Muscle layer of colon (tissue), 2 donors: ENCODE measurements around the gene SLC22A5.
A peak's percentile ranks its signal among the peaks of the same experiment; 100 is the strongest.

Experiments
- H3K27ac ChIP-seq: one replicate; pipeline ENCODE4 v1.7.0; 2013; ENCODE audit warnings: low read depth, mild to moderate bottlenecking, low read length, moderate library complexity
- H3K27me3 ChIP-seq, 2 donors: one replicate each; pipeline ENCODE4 v1.7.0; 2013; ENCODE audit warnings: low read length in 2 of 2, mild to moderate bottlenecking in 2 of 2; ENCODE audit not compliant: insufficient read depth in 2 of 2, control insufficient read depth in 1 of 2
- H3K36me3 ChIP-seq: one replicate; pipeline ENCODE4 v1.7.0; 2013; ENCODE audit warnings: mild to moderate bottlenecking, low read length; ENCODE audit not compliant: insufficient read depth
- H3K4me1 ChIP-seq: one replicate; pipeline ENCODE4 v1.7.0; 2013; ENCODE audit warnings: mild to moderate bottlenecking, low read length; ENCODE audit not compliant: insufficient read depth
- H3K4me3 ChIP-seq, 2 donors: one replicate each; pipeline ENCODE4 v1.7.0; 2013; ENCODE audit warnings: low read length in 2 of 2, low read depth in 1 of 2, mild to moderate bottlenecking in 1 of 2, moderate library complexity in 1 of 2
- H3K9ac ChIP-seq: one replicate; pipeline ENCODE4 v1.7.0; 2013; ENCODE audit warnings: low read length
- H3K9me3 ChIP-seq: one replicate; pipeline ENCODE4 v1.7.0; 2013; ENCODE audit warnings: mild to moderate bottlenecking, low read length
- donor health status: abdominal sarcoma.
- donor health status: Adenocarcinoma of cecum.

The SLC22A5 gene

DNA sequence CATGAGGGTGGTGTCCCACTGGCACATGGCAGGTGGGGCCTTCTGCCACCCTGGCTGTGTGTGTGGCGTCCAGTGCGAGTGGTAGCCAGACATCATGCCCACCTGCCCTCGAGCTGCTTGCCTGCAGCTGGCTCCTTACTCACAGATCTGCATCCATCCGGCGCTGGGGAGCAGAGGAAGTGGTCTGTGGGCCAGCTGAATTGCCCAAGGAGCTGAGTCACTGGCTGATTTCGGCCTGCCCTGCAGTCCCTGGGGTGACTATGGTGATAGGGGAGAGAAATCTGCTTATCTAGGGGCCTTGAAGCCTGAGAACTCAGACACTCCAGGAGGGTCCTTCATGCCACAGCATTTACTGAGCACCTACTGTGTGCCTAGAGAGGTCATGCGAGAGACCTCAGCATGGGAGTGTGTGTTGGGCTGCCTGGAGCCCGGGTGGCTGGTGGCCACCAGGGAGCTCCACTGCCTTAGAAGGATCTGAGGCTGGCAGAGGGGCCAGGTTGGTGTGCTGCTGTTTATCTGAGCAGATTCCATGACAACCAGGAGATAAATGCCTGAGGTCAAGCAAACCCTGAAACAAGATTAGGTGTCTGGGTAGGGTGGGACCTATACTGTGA is 57.1 kb downstream of the SLC22A5 start:
- H3K36me3 ChIP-seq: peaks cover 5% of the 10 kb centered on the region
- H3K9ac ChIP-seq: peak overlapping the region; percentile 17
- peak overlapping the region; percentile 79 for H3K27ac ChIP-seq
- H3K27me3 ChIP-seq: no peaks in the 10 kb centered on the region
- H3K4me3 ChIP-seq: peak overlapping the region in 1 of 2 donors; percentile 14
- peaks cover 90% of the 10 kb centered on the region for H3K4me1 ChIP-seq
- no peaks in the 10 kb centered on the region for H3K9me3 ChIP-seq

- Histone ChIP-seq H3K4me1 (peaks cover 93% of the 10 kb centered on the region), H3K9ac (peak overlapping the region; percentile 17), H3K36me3 (peaks cover 5% of the 10 kb centered on the region), H3K9me3 (no peaks in the 10 kb centered on the region), H3K4me3 (peak overlapping the region in 1 of 2 donors; percentile 14), H3K27me3 (no peaks in the 10 kb centered on the region), H3K27ac (peak overlapping the region; percentile 79)
Measured at GRCh38 chr5:132427281-132428146, 58.0 kb downstream of the SLC22A5 start.

- Histone ChIP-seq H3K4me3 (no peak overlapping the region), H3K27ac (peak overlapping the region; percentile 79), H3K9me3 (no peaks in the 10 kb centered on the region), H3K36me3 (peaks cover 2% of the 10 kb centered on the region), H3K4me1 (peaks cover 93% of the 10 kb centered on the region), H3K27me3 (no peaks in the 10 kb centered on the region), H3K9ac (peak overlapping the region; percentile 5)
Measured at GRCh38 chr5:132428147-132428482, 58.6 kb downstream of the SLC22A5 start.

DNA sequence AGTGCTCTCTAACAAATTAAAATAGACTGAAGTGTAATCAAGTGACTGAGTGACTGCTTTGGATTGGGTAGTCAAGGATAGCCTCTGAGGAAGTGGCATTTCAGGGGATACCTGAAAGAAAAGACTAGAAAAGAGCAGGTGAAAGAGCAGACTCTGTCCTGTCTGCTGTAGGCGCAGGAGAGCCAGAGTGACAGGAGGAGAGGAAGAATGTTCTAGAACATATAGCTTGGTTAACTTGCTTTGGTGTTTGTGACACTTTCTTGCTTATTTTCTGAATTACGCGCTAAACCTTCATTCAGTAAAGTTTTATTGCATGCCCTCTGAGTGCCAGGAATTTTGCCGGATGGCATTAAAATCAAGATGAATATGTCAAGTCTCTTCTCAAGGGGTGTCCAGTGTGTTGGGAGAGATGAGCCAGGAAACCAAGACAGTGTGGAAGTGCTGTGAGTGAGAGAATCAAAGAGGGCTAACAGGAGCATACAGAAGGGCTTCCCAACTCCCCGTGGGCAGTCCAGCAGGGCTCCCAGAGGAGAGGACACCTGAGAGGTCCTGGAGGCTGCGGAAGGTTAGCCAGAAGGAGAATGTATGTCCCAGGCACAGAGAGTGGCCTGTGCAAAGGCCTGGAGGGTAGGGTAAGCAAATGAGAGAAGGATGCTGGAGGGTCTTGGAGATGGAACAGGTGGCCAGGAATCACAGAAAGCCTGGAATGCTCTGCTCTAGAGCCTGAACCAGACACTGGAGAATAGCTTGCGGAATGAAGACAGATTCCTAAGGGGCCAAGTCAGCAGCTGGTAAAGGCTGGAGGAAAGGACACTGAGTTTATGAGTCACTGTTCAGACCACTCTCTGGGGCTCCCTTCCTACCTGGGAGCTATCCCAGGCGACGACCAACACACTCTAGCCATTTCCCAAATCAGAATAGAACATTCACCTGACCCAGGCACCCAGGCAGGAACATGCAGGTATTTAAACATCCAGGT is 59.3 kb downstream of the SLC22A5 start:
- peak overlapping the region; percentile 79 for H3K27ac ChIP-seq
- H3K9me3 ChIP-seq: no peaks in the 10 kb centered on the region
- no peaks in the 10 kb centered on the region for H3K36me3 ChIP-seq
- peak overlapping the region; percentile 5 for H3K9ac ChIP-seq
- no peaks in the 10 kb centered on the region for H3K27me3 ChIP-seq
- no peak overlapping the region for H3K4me3 ChIP-seq
- peaks cover 87% of the 10 kb centered on the region for H3K4me1 ChIP-seq

- no peak overlapping the region for H3K4me3 ChIP-seq
- no peaks in the 10 kb centered on the region for H3K9me3 ChIP-seq
- no peak overlapping the region for H3K9ac ChIP-seq
- H3K4me1 ChIP-seq: peaks cover 86% of the 10 kb centered on the region
- no peaks in the 10 kb centered on the region for H3K36me3 ChIP-seq
- no peaks in the 10 kb centered on the region for H3K27me3 ChIP-seq
- H3K27ac ChIP-seq: peak overlapping the region; percentile 50
Measured at GRCh38 chr5:132429463-132430440, 60.2 kb downstream of the SLC22A5 start.

DNA sequence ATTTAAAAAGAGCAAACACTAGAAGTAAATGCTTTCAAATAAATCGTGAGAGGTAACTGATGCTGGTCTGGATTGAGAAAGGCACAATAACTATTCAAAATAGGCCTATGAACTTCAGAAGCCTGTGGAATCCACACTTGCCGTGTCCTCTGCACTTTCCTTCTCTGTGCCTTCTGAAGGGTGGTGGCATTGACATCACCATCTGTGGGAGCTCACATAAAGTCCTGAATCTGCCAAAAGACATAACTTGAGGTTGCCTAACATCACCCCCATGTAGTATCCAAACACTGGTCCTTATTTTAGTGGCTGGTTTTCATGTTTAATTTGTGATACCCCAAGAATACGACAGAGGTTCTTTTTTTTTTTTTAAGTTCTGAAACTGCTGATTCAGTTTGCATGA is 61.2 kb downstream of the SLC22A5 start:
- H3K36me3 ChIP-seq: no peaks in the 10 kb centered on the region
- H3K9ac ChIP-seq: no peak overlapping the region
- H3K9me3 ChIP-seq: no peaks in the 10 kb centered on the region
- no peaks in the 10 kb centered on the region for H3K27me3 ChIP-seq
- peak overlapping the region; percentile 36 for H3K27ac ChIP-seq
- H3K4me3 ChIP-seq: no peak overlapping the region
- H3K4me1 ChIP-seq: peaks cover 81% of the 10 kb centered on the region

- Histone ChIP-seq H3K9ac (no peak overlapping the region), H3K27ac (no peak overlapping the region), H3K4me3 (no peak overlapping the region), H3K27me3 (no peaks in the 10 kb centered on the region), H3K4me1 (peaks cover 79% of the 10 kb centered on the region), H3K9me3 (no peaks in the 10 kb centered on the region), H3K36me3 (no peaks in the 10 kb centered on the region)
Measured at GRCh38 chr5:132431632-132432031, 62.1 kb downstream of the SLC22A5 start.

- peaks cover 79% of the 10 kb centered on the region for H3K4me1 ChIP-seq
- no peak overlapping the region for H3K4me3 ChIP-seq
- H3K9me3 ChIP-seq: no peaks in the 10 kb centered on the region
- no peak overlapping the region for H3K9ac ChIP-seq
- no peaks in the 10 kb centered on the region for H3K27me3 ChIP-seq
- H3K27ac ChIP-seq: no peak overlapping the region
- H3K36me3 ChIP-seq: no peaks in the 10 kb centered on the region
Measured at GRCh38 chr5:132433141-132433540, 63.6 kb downstream of the SLC22A5 start.

DNA sequence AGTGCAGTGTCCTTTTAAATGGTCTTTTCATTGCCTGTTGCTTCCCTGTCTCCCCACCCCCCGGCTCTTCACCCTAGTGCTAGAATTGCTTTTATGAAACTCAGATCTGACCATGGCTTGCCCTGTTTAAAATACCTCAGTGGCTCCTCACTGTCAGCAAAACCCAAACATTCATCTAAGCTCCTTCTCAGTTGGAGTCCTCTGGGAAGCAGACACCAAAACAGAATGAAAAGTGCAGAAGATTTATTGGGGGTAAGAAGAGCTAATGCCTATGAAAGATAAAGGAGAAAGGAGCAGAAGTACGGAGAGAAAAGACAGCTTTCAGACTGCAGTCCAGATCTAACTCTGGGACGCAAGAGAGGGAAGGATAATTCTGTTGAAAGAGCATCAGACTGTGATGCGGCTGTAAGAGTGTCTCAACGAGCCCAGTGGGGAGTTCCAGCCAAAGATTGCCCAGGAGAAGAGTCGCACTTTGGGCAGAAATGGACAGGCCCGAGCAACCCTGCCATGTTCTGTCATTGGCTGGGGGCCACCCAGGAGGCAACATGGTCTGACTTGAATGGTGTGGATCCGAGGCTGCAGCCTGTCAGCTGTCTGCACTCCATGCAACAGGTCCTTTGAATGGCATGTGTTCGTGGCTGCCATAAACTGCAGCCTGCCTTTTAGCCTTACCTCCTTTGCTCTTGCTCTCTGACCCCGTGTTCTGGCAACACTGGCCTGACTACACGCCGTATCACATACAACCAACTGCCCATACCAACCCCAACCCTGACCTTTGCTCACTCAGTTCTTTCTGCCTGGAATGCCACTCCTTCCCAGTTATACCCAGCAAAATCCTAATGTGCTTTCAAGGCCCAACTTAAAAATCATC is 65.1 kb downstream of the SLC22A5 start:
- Histone ChIP-seq H3K9ac (no peak overlapping the region), H3K27me3 (no peaks in the 10 kb centered on the region), H3K36me3 (no peaks in the 10 kb centered on the region), H3K4me1 (peaks cover 78% of the 10 kb centered on the region), H3K9me3 (no peaks in the 10 kb centered on the region), H3K4me3 (no peak overlapping the region), H3K27ac (peak overlapping the region; percentile 61)

DNA sequence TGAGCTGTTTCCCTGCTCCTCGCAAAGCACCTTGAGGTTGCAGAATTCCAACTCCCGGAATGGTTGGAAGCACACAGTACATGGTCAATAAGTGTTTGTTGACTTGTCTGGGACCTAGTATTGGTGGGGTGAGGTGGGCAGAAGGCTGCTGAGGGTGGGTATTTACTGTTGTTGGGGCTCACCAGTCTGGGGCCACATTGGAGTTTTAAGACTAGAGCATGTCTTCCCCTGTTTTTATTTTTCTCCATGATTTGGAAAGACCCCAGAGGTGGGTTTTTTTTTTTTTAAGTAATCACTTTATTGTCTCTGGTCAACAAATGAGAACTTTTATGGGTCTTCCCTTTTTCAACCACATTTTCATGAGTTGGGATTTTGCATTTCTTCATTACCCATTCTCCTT is 65.9 kb downstream of the SLC22A5 start:
- Histone ChIP-seq H3K9me3 (no peaks in the 10 kb centered on the region), H3K36me3 (no peaks in the 10 kb centered on the region), H3K27me3 (no peaks in the 10 kb centered on the region), H3K27ac (peak overlapping the region; percentile 61), H3K4me1 (peaks cover 78% of the 10 kb centered on the region), H3K9ac (no peak overlapping the region), H3K4me3 (no peak overlapping the region)
